Body of pancreas (tissue), 4 donors: ENCODE results near the gene RRAGD. TPM values are rescaled to one million over a fixed set of nuclear protein-coding genes. Genes with fewer than 3 reads are reported as not detected.

ENCODE experiments used
- ATAC-seq: fragments of 150-250 bp; one replicate; pipeline ENCODE4 v1.9.1; 2016
- DNase-seq, 4 donors: peaks; one replicate each; pipeline ENCODE4 v3.0.0-alpha.2; 2019
- H3K27ac ChIP-seq, 4 donors: fragments of 200-600 bp; sonication (generic); 1 replicate in 3 of 4; 2 replicates in 1 of 4; pipeline versions ENCODE4 v1.5.1 to v1.6.1; 2016 to 2019; ENCODE audit warnings: mild to moderate bottlenecking in 1 of 4, mixed read lengths in 1 of 4, moderate library complexity in 1 of 4
- H3K27me3 ChIP-seq, 2 donors: fragments of 200-600 bp; sonication (generic); one replicate each; pipeline ENCODE4 v1.6.0; 2016; ENCODE audit warnings: mild to moderate bottlenecking in 1 of 2
- H3K36me3 ChIP-seq, 2 donors: fragments of 200-600 bp; sonication (generic); replicated peaks in 1 of 2; 2 replicates each; pipeline ENCODE4 v1.5.1; 2016; ENCODE audit warnings: low read depth in 2 of 2; ENCODE audit not compliant: insufficient read depth in 1 of 2
- H3K4me1 ChIP-seq: fragments of 200-600 bp; sonication (generic); one replicate; pipeline ENCODE4 v1.6.0; 2016
- H3K4me3 ChIP-seq, 2 donors: fragments of 200-600 bp; sonication (generic); 1 replicate in 1 of 2; 2 replicates in 1 of 2; pipeline ENCODE4 v1.5.1; 2016 to 2019
- H3K9me3 ChIP-seq, 3 donors: fragments of 200-600 bp; sonication (generic); 1 replicate in 2 of 3; 2 replicates in 1 of 3; pipeline ENCODE4 v1.5.1; 2016
- POLR2A ChIP-seq, 3 donors: fragments of 450-650 bp; IDR thresholded peaks; one replicate each; pipeline ENCODE4 v1.6.1; 2016; ENCODE audit warnings: antibody characterized with exemption in 3 of 3, mild to moderate bottlenecking in 2 of 3
- WGBS, 2 donors: methylation state at CpG; one replicate each; pipeline ENCODE4 v1.1.5; 2017; 5-methylcytosine and 5-hydroxymethylcytosine counted together
- intact Hi-C: fragments of 100-400 bp; cut with DNase I; formaldehyde crosslinking; loops from one replicate; pipeline ENCODE4 v1.15.1; 2023
- total RNA-seq, 2 donors: library from RNA; depleted of rRNA; stranded (reverse); fragments of >200 nt; gene quantifications; one replicate each; pipeline ENCODE4 v1.1.0, GENCODE V29; 2016
- TF ChIP-seq, protein P1 (sequence below), 7 experiments: fragments of 450-650 bp in 4 of 7; fragments of 200-600 bp in 3 of 7; sonication (generic) in 3 of 7; IDR thresholded peaks; one replicate each; pipeline ENCODE4 v1.5.1; 2016 to 2019; ENCODE audit warnings: antibody characterized with exemption in 7 of 7

The RRAGD gene
- total RNA-seq, 2 donors from 2014 or later = 9.2 to 9.3 TPM

DNA sequence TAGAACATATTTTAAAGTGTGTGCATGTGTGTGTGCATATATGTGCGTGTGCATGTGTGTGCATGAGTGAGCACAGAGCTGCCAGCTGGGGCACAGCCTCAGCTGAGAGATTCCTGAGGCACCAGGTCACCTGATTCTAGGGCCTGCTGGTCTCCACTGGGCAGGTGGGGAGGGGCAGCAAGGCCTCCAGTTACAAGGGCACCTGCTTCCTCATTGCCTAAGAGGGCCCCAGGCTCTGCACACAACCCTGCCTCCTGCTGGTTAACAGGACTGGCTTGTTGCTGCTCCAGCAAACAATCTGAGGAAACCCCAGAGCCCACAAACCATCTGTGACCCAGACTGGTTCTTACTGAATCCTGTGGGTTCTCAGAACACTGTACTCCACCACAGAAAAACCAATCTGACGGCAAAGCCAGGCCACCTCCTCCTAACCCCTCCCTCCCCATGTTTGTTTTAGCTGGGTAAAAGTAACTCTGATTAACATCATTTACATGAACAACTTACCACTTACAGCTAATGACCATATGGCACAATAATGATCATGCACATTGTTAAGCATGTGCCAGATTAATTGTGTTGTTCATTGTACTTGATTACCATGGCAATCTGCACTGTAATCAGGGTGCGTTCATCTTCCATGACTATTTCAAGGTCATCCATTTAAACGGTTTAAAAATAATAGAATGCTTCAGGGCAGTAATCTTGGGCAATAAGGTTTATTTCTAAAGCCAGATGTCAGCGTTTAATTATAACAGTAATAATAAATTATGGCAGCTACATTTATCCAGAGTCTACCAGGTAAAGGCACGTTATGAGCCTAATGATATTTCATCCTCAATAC lies 36.4 kb downstream of the RRAGD start:
- H3K9me3 ChIP-seq = no peaks in the 10 kb centered on the region
- DNase-seq (peak; percentile 81 to 91 (median 86)), ATAC-seq (peak; percentile 95)
- WGBS, 2 donors = 34 to 43% methylated on average over 6 of the region's 6 CpGs
- no peak for TF ChIP-seq POLR2A (IDR thresholded peaks at IDR 0.05)
- TF ChIP-seq, protein P1, sequence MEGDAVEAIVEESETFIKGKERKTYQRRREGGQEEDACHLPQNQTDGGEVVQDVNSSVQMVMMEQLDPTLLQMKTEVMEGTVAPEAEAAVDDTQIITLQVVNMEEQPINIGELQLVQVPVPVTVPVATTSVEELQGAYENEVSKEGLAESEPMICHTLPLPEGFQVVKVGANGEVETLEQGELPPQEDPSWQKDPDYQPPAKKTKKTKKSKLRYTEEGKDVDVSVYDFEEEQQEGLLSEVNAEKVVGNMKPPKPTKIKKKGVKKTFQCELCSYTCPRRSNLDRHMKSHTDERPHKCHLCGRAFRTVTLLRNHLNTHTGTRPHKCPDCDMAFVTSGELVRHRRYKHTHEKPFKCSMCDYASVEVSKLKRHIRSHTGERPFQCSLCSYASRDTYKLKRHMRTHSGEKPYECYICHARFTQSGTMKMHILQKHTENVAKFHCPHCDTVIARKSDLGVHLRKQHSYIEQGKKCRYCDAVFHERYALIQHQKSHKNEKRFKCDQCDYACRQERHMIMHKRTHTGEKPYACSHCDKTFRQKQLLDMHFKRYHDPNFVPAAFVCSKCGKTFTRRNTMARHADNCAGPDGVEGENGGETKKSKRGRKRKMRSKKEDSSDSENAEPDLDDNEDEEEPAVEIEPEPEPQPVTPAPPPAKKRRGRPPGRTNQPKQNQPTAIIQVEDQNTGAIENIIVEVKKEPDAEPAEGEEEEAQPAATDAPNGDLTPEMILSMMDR (IDR thresholded peaks at IDR 0.05) = peak in 6 of 7 experiments; percentile 25 to 67 (median 58)
- H3K27me3 ChIP-seq = no peaks in the 10 kb centered on the region
- no peak overlapping the region for H3K4me3 ChIP-seq
- no peaks in the 10 kb centered on the region for H3K36me3 ChIP-seq
- H3K4me1 ChIP-seq = peaks cover 19% of the 10 kb centered on the region
- peak overlapping the region; percentile 15 to 61 (median 50) for H3K27ac ChIP-seq
- intact Hi-C loops = no loop called here

DNA sequence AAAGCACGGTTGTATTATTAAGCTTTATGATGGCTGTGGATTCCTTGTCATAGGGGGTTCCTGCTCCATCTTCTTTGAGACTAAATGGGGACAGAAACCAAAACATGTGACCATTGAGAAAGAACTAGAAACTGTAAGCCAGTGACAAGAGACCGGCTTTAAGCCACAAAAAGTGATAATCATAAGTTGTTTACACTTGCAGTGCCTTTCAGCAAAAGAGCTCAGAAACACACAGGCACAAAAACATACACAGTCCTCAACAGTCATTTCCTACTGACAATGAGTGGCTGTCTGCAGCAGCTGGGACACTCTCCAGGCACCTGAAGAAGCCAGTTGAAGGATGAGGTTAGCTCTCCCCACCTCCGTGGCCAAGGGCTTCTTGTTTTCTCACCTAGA lies 39.6 kb downstream of the RRAGD start:
- no peaks in the 10 kb centered on the region for H3K27me3 ChIP-seq
- DNase-seq (no peak), ATAC-seq (no peak)
- no peak overlapping the region for H3K4me3 ChIP-seq
- H3K36me3 ChIP-seq = no peaks in the 10 kb centered on the region
- no peak overlapping the region for H3K27ac ChIP-seq
- intact Hi-C loops = no loop called here
- 36 to 43% methylated on average over 3 of the region's 3 CpGs for WGBS, 2 donors
- H3K4me1 ChIP-seq = peaks cover 19% of the 10 kb centered on the region
- no peaks in the 10 kb centered on the region for H3K9me3 ChIP-seq
- TF ChIP-seq, protein P1 (IDR thresholded peaks at IDR 0.05) = no peak
- TF ChIP-seq POLR2A (IDR thresholded peaks at IDR 0.05) = no peak

DNA sequence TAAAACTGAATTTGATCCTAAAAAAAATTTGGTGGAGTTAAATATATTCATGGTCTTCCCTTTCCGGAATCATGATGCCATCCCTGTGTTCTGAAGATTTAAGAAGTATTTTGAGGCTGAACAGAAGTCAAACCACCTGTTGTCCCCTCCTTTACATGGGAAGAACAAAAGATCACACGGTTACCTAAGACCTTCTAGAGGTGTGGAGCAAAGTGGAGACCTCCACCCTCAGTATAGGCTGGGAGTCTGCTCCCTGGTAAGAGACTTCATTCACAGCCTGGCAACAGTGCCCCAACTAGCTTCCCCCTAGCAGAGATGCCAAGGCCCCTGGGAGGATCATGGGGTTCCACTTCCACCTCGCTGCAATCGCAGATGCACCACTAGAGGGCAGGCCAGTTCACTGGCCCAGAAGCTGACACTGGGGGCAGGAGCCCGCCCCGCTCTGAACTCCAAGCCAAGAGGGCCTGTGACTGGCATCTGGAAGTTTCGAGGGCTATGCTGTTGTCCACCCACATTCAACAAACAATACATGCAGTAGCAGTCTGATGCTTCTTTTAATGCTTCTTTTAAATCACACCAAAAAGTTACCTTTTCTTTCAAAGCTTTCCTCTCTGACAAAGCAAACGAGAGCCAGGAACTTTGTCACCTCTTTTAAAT lies 40.1 kb downstream of the RRAGD start:
- peaks cover 19% of the 10 kb centered on the region for H3K4me1 ChIP-seq
- intact Hi-C loops = no loop called here
- no peaks in the 10 kb centered on the region for H3K27me3 ChIP-seq
- H3K4me3 ChIP-seq = no peak overlapping the region
- WGBS, 2 donors = 32 to 38% methylated on average over 7 to 8 of the region's 8 CpGs
- ATAC-seq (peak; percentile 77), DNase-seq (peak; percentile 72 to 83 (median 73))
- TF ChIP-seq, protein P1 (IDR thresholded peaks at IDR 0.05) = peak; percentile 71 to 89 (median 82)
- TF ChIP-seq POLR2A (IDR thresholded peaks at IDR 0.05) = no peak
- H3K36me3 ChIP-seq = no peaks in the 10 kb centered on the region
- no peaks in the 10 kb centered on the region for H3K9me3 ChIP-seq
- no peak overlapping the region for H3K27ac ChIP-seq

DNA sequence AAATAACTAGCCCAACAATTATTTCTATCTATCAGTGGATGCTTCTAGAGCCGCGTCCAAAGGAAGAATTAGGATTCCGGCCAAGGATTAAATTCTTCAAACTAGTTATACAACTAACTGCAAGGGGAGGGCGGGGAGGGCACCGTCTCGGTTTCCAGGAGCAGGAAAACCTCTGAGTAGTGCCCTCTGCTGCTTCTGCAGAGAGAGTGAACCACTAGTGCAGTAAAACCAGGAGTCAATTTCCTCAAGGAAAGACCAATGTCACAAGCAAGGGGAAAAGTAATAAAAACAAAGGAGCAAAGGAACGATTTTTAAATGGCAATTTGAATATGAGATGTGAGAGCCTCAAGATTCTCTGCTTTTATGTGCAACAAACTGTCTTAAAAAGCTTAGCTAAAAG lies 43.1 kb downstream of the RRAGD start:
- peak overlapping the region in 1 of 4 donors; percentile 10 for H3K27ac ChIP-seq
- WGBS, 2 donors = 5 to 7% methylated on average over 7 of the region's 7 CpGs
- intact Hi-C loops = no loop called here

More for the DNA sequence above, 43.1 kb downstream of the RRAGD start:
- DNase-seq (peak; percentile 66 to 81 (median 75)), ATAC-seq (peak; percentile 77)
- no peaks in the 10 kb centered on the region for H3K9me3 ChIP-seq
- no peaks in the 10 kb centered on the region for H3K27me3 ChIP-seq
- no peak overlapping the region for H3K4me3 ChIP-seq
- TF ChIP-seq, protein P1 (IDR thresholded peaks at IDR 0.05) = peak in 6 of 7 experiments; percentile 36 to 63 (median 50)
- TF ChIP-seq POLR2A (IDR thresholded peaks at IDR 0.05) = no peak
- no peaks in the 10 kb centered on the region for H3K36me3 ChIP-seq
- peaks cover 9% of the 10 kb centered on the region for H3K4me1 ChIP-seq
